HG02981 (cell line): ENCODE data around the gene ACO2.
"Not testable (repeated sequence)": the region's sequence is repeated elsewhere in the genome, so short reads cannot be mapped to it uniquely, and the experiment has no call there.

Experiments used
- ATAC-seq: cut with Tn5 transposase; IDR thresholded peaks from one replicate; pipeline ENCODE4 v1.9.1; 2021; ENCODE audit warnings: mild to moderate bottlenecking, moderate library complexity; ENCODE audit not compliant: unreplicated experiment

The ACO2 gene

DNA sequence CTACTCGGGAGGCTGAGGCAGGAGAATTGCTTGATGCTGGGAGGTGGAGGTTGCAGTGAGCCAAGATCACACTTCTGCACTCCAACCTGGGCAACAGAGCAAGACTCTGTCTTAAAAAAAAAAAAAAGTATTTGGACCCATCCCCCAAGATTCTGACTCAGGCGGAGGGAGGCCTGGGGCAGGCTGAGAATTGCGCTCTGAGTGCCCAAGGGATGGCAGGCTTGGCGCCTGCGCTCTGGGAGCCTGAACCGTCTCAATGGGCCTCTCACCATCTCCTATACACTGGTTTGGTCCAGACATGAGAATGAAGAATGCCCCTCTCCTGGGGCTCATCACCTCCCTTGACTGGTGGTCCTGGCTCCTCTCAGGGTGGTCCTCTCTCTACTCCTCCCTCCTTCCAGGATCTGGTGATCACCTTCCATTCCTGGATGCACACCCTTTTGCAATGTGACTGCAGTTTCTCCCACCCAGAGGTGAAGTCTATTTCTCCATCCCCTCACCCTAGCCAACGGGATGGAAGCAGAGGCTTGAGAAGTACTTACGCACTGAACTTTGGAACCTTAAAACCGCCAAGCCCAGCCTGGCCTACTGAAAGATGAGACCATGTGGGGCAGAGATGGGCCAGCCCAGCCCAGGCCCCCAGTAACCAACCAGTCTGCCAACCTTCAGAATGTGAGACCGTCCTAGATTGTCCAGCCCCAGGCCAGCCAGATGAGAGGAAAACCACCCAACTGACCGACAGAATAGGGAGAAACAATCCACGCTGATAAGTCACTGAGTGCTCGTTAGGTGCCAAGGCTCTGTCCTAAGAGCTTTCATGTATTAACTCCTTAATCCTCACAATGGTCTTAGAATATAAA, 70.5 kb downstream of the ACO2 start:
- no peak for ATAC-seq

DNA sequence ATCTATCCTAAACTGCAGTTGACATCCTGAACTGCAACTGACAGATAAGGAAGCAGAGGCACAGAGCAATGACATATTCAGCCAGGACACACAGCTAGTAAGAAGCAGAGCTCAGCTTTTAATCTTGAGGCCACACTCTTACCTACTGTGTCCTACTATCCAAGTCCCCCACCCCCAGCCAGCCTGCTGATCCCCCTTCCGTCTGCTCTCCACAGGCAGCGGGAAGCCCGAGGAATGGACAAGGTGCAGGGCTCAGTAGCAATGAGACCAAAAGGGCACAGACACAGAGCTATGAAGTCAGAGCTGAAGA, 71.0 kb downstream of the ACO2 start:
- ATAC-seq, result no peak

DNA sequence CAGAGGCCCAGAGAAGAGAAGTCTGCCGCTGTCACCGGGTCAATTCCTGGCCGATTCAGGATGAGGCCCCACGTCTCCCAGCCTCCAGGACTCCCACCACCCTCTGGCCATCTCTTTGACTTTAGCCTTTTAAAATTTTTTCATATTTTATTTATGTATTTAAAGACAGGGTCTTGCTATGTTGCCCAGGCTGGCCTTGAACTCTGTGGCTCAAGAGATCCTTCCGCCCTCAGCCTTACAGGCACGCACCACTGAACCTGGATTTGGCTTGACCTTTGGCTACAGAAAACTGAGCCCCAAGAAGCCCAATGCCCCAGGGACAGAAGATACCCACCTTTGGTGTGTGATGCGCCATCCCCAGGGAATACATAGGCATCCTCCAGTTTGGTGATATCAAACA, 71.4 kb downstream of the ACO2 start:
- ATAC-seq, result no peak

DNA sequence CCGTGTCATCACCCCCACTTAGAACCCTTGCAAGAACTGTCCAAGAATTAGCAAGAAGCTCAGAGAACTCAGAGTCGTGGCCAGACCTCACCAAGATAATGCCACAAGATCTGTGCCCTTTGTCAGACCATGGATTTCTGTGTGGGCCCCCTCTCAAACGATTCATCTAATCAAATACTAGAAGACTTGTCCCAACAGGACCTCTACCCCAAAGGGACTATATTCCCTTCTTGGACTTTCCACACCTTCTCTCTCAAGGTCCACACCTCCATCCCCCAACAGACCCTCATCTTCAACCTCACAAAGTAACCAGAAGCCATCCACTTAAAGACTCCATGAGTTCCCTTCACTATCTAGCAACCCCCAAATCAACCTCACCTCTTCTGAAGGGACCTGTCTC, 72.6 kb downstream of the ACO2 start:
- no peak for ATAC-seq

DNA sequence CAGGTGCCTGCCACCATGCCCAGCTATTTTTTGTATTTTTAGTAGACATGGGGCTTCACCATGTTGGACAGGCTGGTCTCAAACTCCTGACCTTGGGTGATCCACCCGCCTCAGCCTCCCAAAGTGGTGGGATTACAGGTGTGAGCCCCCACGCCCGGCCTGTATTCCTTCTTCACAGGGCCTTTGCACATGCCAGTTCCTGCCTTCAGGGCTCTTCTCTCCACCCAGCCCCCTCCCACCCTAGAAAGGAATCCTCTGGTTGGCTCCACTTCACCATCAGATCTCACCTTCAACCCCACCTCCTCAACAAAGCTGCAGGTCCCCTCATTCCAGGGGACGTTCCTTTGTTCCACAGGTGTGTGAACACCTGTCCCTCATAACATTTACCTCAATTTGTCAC, 73.3 kb downstream of the ACO2 start:
- no peak for ATAC-seq

DNA sequence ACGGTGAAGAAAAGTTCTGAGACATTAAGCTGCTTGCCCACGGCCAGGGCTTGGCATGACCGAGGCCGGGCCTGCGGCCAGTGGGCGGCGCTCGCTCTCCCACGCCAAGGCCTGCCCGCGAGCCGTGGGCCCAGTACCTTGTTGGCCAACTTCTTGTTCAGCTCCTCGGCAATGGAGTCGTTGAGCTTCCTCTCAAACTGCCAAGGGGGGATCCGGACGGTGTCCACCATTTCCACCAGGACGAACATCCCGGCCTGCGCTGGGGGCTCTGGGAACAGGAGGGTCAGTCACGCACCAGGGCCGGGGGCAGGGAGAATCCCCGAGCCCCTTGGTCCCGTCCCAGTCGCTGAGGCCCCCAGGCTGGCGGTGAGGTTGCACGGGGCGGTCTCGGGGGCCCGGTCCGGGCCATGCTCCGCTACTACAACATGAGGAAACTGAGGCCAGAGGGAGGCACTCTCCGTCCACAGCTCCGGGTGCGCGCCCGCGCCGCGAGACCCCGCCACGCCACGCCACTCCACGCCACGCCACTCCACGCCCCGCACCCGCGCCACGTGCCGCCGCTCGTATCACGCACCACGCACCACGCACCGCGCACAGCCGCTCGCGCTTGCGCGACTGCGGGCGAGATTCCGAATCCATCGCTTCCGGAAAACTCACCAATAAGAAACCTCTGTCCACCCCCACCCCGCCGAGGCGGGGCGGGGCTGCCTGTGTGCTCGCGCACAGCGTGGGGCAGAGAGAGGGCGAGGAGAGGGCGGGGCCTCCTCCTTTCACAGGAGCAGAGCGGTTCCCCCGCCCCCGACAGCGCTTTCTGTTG, 75.1 kb downstream of the ACO2 start, which contains the start of gene POLR3H:
POLR3H (minus strand) TSS at position 617 of the 817 bp plus-strand sequence; CDS start at position 248, 369 bp downstream.
- peak; percentile 84 for ATAC-seq

DNA sequence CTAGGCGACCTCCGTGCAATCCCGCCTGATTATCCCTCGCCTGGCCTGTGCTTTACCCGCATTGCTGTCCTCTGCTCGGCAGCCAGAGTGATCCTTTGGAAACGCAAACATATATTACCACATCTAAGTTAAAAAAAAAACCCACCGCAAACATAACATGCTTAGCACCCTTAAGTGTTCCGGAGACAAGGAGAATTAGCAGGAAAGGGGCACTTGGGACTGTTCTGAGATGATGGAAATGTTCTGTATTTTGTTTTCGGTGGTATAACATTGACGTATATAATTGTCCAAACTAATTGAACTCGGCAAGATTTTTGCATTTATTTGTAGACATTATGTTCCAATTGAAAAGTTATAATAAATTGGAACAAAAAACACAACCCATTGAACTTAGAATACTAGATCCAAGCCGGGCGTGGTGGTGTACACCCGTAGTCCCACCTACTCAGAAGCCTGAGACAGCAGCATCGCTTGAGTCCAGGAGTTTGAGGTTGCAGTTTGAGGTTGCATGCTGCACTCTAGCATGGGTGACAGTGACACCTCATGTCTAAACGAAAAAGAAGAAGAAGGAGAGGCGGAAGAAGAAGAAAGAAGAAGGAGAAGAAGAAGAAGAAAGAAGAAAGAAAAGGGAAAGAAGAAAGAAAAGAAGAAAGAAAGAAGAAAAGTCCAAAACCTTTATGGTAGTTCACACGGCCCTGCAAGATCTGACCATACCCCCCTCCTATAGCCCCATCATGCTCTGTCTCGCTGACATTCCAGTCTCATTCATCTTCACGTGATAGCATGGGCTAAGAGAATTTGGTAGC, 76.0 kb downstream of the ACO2 start:
- no peak for ATAC-seq

DNA sequence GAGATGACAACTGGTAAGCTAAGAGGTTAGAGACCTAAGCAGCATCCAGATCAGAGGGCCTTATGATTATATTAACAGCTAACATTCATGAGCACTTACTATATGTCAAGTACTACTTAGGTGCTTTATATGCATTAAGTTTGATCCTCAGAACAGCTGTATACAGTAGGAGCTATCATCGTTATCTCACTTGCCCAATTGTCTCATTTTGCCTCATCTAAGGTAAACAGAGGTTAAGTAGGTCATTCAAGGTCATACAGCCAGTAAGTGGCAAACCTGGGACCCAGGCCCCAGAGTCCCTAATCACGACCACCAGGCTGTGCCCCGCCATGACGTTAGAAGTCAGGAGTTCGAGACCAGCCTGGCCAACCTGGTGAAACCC, 79.9 kb downstream of the ACO2 start:
- ATAC-seq, result no peak

DNA sequence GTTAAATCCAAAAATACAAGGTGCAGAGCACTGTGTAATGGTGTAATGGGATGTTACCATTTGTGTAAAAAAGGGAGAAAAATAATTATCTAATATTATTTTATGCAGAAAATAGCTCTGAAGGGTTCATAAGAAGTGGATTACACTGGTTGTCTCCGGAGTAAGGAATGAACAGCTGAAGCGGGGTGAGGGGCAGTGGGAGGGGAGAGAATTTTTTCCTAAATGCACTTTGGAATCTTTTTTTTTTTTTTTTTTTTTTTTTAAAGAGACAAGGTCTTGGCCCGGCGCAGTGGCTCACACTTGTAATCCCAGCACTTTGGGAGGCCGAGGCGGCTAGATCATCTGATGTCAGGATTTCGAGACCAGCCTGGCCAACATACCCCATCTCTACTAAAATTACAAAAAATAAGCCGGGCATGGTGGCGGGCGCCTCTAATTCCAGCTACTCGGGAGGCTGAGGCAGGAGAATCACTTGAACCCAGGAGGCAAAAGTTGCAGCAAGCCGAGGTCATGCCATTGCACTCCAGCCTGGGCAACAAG, 82.1 kb downstream of the ACO2 start:
- ATAC-seq, result no peak

DNA sequence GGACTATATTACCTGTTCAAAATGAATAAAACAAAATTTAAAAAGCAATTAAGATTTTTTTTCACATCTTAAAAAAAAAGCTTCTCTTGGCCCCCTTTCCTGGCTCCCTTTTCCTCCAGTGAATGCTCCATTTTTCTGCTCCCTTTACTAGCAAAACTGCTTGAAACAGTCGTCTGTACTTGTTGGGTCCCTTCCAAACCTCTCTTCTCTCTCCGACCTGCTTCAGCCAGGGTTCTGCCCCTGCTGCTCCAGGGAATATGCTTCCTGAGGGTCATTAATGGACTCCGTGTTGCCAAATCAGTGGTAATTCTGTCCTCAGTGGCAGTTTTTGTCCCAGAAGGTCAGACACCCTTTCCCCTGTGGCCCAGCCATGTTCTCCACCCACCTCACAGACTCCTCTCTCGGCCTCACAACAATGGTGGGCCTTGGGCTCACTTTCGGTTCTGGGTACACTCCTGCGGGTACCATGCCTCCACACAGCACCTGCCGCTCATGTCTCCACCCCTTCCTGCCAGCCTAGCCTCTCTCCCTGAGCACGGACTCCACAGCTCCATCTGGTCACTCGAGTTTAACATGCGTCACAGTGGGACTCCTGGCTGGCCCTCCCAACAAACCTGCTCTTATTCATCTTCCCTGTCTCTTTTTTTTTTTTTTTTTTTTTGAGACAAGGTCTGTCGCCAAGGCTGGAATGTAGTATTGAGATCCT, 83.1 kb downstream of the ACO2 start:
- no peak for ATAC-seq

DNA sequence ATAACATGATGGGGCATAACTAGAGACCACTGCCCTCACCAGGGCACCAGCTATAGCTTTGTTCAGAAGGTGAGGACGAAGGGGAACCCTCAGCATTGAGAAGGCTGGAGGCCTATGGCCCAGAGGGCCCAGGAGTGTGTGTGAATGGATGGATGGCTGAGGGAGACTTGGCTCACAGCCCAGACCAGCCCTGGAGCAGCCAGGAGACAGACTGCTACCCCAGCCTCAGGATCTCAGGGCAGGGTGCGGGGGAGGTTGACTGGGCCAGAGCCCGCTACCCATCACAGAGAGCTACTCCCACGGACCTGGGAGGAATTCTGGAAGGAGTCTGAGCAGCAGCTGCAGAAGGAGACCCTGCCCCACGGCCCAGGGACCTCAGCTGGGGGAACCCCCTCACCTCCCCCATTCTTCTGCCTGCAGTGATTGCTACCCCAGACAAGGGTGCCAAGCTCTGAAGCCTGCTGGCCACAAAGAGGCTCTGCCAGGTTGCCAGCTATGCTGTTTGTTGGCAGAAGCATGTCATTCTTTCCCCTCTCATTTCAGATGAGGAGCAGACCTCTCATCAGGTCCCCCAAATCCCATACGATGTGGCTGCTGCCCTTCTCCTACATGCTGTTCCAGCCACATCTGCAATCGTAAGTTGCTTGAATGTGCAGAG, 86.5 kb downstream of the ACO2 start:
- ATAC-seq, result no peak

DNA sequence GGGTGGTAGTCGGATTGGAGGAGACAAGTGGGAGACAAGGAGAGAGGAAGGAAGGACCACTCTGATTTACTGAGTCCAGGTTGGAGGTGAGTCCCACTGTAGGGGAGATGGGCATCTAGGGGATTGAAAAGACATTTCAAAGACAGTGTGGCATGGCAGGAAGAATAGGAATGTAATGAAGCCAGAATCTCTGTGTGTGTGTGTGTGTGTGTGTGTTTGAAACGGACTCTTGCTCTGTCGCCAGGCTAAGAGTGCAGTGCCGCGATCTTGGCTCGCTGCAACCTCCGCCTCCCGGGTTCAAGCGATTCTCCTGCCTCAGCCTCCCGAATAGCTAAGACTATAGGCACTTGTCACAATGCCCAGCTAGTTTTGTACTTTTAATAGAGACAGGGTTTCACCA, 87.6 kb downstream of the ACO2 start:
- no peak for ATAC-seq

DNA sequence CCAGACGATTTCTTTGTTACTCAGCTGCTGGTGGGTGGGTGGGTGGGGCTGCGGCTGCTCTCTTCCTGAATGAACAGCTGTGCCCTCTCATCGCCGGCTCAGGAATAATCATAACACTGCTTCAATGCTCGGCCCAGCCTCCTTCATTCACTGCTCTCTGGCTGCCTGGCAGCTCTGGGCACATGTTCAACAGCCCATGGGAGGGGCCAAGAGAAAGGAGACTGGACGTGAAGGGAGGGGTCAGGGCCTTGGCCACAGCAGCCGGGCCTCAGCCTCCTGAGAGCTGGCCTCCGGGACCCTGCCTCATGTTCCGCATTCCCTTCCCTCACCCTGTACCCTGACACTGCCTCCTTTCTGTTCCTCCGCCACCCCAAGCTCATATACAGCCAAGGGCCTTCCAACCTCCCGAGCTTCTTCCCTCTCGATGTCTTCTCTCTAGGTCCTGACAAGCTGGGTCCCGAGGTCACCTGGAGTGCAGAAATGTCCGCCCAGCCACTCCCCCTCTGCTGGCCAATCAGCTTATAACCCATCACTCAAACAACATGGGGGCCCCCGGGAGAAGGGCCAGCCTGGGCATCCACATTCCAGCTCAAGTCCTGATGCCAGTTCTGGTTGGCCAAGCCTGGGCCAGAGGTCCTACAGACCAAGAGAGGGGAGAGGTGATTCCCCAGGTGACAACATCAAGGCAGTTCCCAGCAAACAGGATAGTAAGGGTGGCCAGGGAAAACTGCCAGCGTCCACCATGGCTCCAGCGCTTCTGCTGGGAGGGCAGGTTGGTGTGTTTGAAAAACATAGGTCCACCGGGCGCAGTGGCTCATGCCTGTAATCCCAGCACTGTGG, 88.7 kb downstream of the ACO2 start:
- no peak for ATAC-seq

DNA sequence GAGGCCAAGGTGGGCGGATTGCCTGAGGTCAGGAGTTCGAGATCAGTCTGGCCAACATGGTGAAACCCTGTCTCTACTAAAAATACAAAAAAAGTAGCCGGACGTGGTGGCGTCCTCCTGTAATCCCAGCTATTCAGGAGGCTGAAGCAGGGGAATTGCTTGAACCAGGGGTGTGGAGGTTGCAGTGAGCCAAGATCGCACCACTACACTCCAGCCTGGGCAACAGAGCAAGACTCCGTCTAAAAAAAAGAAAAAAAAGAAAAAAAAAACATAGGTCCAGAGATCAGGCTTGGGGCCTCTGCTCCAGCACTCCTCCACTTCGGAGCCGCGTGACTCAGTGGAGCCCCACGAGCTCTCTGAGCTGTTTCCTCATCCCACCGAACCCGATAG, 89.3 kb downstream of the ACO2 start:
- ATAC-seq, result not testable (repeated sequence)

DNA sequence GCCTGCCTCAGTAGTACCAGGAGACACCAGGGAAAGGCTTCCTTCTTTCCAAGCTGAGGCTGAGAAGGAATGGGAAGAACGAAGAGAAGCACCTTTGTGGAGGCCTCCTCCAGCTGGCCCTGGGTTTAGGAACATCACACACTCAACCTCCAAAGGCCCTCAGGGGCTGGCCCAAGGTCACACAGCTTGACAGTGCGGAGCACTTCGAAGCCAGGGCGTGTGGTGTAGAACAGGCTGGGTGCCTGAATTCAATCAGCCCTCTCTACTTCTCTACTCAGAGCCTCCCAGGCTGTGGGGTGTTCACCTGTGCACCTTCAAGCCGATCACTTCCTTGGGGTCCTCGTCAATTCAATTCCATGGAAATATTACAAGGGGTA, 91.2 kb downstream of the ACO2 start:
- ATAC-seq, result no peak

DNA sequence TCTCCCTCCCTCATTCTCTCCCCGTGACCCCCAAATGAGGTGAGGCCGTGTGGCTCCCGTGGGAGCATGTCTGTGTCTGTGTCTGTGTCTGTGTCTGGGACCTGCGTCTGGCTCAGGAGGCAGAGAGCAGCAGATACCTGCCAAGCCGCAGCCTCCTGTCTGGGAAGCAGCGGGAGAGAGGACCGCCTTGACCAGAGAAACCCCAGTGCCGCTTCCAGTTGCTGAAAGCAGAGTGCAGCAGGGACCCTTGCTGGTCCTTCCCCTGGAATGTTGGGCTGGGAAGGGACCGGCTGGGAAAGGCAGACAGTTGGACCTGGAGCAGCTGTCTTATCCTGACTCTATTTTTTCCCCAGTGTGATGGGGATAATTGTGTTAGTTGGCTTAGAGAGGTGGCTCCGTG, 92.4 kb downstream of the ACO2 start:
- ATAC-seq, result no peak

DNA sequence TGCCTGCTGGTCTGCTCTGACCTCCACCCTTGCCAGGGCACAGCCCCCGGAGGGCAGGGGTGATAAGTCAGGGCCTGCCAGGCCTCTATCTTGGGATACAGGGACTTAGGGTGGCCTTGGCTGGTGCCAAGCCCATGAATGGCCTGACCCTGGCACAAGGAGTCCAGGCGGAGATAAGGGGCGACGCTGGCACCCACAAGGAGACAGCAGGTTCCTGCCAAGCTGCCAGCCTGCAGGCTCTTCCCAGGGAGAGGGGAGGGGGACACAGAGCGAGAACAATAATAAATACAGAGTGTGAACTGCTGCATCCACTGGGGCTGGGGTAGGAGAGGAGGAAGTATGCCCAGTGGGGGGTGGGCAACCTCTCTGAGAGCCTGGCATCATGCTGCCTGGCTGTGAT, 92.9 kb downstream of the ACO2 start:
- no peak for ATAC-seq

DNA sequence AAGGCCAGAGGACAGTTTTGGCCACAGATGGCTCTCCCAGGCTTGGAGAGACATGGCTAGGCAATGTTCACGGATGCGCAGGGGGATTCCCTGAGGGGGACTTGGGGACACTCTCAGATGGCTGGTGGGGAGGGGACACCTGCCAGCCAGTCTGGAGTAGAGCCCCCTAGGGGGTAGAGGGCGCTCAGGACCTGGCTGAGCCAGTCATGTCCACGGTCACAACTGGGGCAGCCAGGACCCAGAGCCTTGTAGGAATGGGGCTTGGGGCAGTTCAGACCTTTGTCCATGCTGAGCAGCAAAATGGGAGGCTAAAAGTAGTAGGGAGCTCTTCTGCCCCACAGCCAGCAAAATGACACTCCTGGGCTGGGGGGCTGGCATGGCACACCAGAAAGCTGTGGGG, 93.5 kb downstream of the ACO2 start:
- no peak for ATAC-seq

DNA sequence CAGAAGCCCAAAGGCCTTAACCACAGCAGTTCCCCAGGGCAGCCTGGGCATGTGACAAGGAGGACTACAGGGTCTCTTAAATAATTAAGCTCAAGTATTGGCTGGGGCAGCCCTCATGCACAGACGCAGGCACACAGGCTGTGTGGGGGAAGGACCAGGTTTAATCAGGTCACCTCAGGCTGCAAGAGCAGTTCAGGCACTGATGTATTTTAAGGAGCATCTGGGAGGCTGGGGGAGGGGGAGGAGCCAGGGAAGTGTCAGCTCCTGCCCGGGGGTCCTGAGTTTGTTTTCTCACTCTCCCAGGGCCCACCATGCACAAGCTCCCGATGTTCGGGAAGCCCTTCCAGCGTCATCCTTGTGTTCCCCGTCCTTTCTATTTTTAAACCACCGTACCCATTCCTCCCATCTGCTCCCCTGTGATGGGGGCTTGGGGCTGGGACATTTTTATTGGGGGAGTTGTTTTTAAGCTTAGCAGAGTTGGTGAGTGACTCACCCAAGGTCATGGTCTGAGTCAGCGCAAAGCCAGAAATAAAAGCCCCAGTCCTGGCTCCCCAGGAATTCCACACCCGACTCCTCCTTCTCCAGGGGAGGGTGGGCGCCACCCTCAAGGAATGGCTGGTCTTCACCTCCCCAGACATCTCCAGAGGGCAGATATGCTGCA, 94.3 kb downstream of the ACO2 start:
- ATAC-seq, result no peak
